Sigmoid colon (tissue), 7 donors: ENCODE data around the gene PSME1. TPM values are rescaled to one million over a fixed set of nuclear protein-coding genes. Genes with fewer than 3 reads are reported as not detected.

Source experiments
- DNase-seq: peaks from one replicate; pipeline ENCODE4 v3.0.0-alpha.2; 2019
- H3K27ac ChIP-seq, 4 donors: fragments of 200-600 bp; sonication (generic); one replicate each; pipeline ENCODE4 v1.5.1; 2016 to 2019; ENCODE audit warnings: mild to moderate bottlenecking in 1 of 4
- H3K27me3 ChIP-seq, 3 donors: fragments of 200-600 bp; sonication (generic); one replicate each; pipeline ENCODE4 v1.5.1; 2019; ENCODE audit warnings: mild to moderate bottlenecking in 1 of 3
- H3K36me3 ChIP-seq, 4 donors: fragments of 200-600 bp; sonication (generic); one replicate each; pipeline ENCODE4 v1.5.1; 2016 to 2019
- H3K4me1 ChIP-seq, 4 donors: fragments of 200-600 bp; sonication (generic); one replicate each; pipeline ENCODE4 v1.5.1; 2017 to 2019
- H3K4me3 ChIP-seq, 4 donors: fragments of 200-600 bp; sonication (generic); one replicate each; pipeline ENCODE4 v1.5.1; 2017 to 2019; ENCODE audit warnings: mild to moderate bottlenecking in 2 of 4, moderate library complexity in 1 of 4
- H3K9me3 ChIP-seq, 4 donors: fragments of 200-600 bp in 3 of 4; sonication (generic) in 3 of 4; one replicate each; pipeline versions ENCODE4 v1.5.1 to v1.6.1; 2013 to 2019
- CTCF ChIP-seq, 4 experiments: fragments of 450-650 bp in 3 of 4; fragments of 200-600 bp in 1 of 4; IDR thresholded peaks; one replicate each; pipeline ENCODE4 v1.5.1; 2016 to 2019; ENCODE audit warnings: antibody characterized with exemption in 4 of 4, mild to moderate bottlenecking in 3 of 4, moderate library complexity in 2 of 4
- EP300 ChIP-seq, 4 donors: sonication (generic); formaldehyde crosslinking; IDR thresholded peaks; one replicate each; pipeline ENCODE4 v1.6.1; 2017; ENCODE audit warnings: antibody characterized with exemption in 4 of 4
- POLR2A ChIP-seq, 2 donors: fragments of 450-650 bp; IDR thresholded peaks; one replicate each; pipeline ENCODE4 v1.6.1; 2016; ENCODE audit warnings: antibody characterized with exemption in 2 of 2, mild to moderate bottlenecking in 2 of 2, moderate library complexity in 2 of 2
- POLR2AphosphoS5 ChIP-seq, 4 donors: sonication (generic); formaldehyde crosslinking; IDR thresholded peaks; one replicate each; pipeline ENCODE4 v1.6.1; 2017; ENCODE audit warnings: antibody characterized with exemption in 4 of 4
- WGBS, 2 donors: extraction: QIAGEN DNeasy Blood & Tissue Kit; methylation state at CpG; one replicate each; pipeline ENCODE4 v1.1.7; 2013; 5-methylcytosine and 5-hydroxymethylcytosine counted together
- intact Hi-C: fragments of 100-400 bp; cut with DNase I; formaldehyde crosslinking; loops from one replicate; pipeline ENCODE4 v1.15.1; 2023
- polyA plus RNA-seq, 3 donors: library from polyadenylated mRNA; stranded (reverse); fragments of 200-250 nt; gene quantifications; one replicate each; pipeline ENCODE4 v1.2.3, GENCODE V29; 2013
- total RNA-seq, 4 donors: library from RNA; depleted of rRNA; stranded (reverse); fragments of >200 nt; gene quantifications; one replicate each; pipeline ENCODE4 v1.1.0, GENCODE V29; 2016
- donor health status: healthy with polysubstance abuse.
- donor health status: Bipolar disorder and iron deficiency.
- donor health status: healthy.

PSME1 gene
- total and polyA plus RNA-seq, 7 donors: 129 to 438 (median 186) TPM

GRCh38 chr14:24098927-24099813 is 36.8 kb upstream of the PSME1 start:
- Histone ChIP-seq H3K27me3 (no peaks in the 10 kb centered on the region), H3K4me1 (peaks cover 0 to 10% (median 6%) of the 10 kb centered on the region in 4 donors), H3K27ac (no peak overlapping the region), H3K9me3 (no peaks in the 10 kb centered on the region), H3K4me3 (no peak overlapping the region), H3K36me3 (peaks cover 0 to 12% (median 0%) of the 10 kb centered on the region in 4 donors)
- intact Hi-C loops: loop anchor here (10.0 kb wide), 2 partner anchors 114 to 464 kb away; partner anchors contain the start of genes DHRS2 and DHRS4L2
- 58 to 89% methylated on average over 17 of the region's 17 CpGs for WGBS, 2 donors
- TF ChIP-seq EP300 (IDR thresholded peaks at IDR 0.05) (no peak), POLR2AphosphoS5 (IDR thresholded peaks at IDR 0.05) (no peak), CTCF (IDR thresholded peaks at IDR 0.05) (no peak), POLR2A (IDR thresholded peaks at IDR 0.05) (no peak)
- DNase-seq: no peak

- no peak overlapping the region for H3K4me3 ChIP-seq
- WGBS, 2 donors: 85 to 89% methylated on average over 4 of the region's 4 CpGs
- intact Hi-C loops: no loop called here
- no peak for TF ChIP-seq CTCF (IDR thresholded peaks at IDR 0.05)
- TF ChIP-seq POLR2A (IDR thresholded peaks at IDR 0.05): no peak
- TF ChIP-seq POLR2AphosphoS5 (IDR thresholded peaks at IDR 0.05): no peak
- no peak for TF ChIP-seq EP300 (IDR thresholded peaks at IDR 0.05)
- no peak for DNase-seq
- H3K27ac ChIP-seq: no peak overlapping the region
- H3K9me3 ChIP-seq: no peaks in the 10 kb centered on the region
- H3K27me3 ChIP-seq: no peaks in the 10 kb centered on the region
- peaks cover 0 to 2% (median under 1%) of the 10 kb centered on the region in 4 donors for H3K4me1 ChIP-seq
- H3K36me3 ChIP-seq: peaks cover 0 to 12% (median 0%) of the 10 kb centered on the region in 4 donors
These were observed 35.6 kb upstream of the PSME1 start for GRCh38 chr14:24100197-24100981.

GRCh38 chr14:24100982-24101494 is 35.0 kb upstream of the PSME1 start:
- intact Hi-C loops: no loop called here
- peaks cover 0 to 12% (median 0%) of the 10 kb centered on the region in 4 donors for H3K36me3 ChIP-seq
- no peak overlapping the region for H3K4me3 ChIP-seq
- no peak for DNase-seq
- no peaks in the 10 kb centered on the region for H3K27me3 ChIP-seq
- WGBS, 2 donors: 95 to 96% methylated on average over 3 of the region's 3 CpGs
- H3K4me1 ChIP-seq: no peaks in the 10 kb centered on the region
- TF ChIP-seq POLR2AphosphoS5 (IDR thresholded peaks at IDR 0.05) (no peak), EP300 (IDR thresholded peaks at IDR 0.05) (no peak), CTCF (IDR thresholded peaks at IDR 0.05) (no peak), POLR2A (IDR thresholded peaks at IDR 0.05) (no peak)
- H3K27ac ChIP-seq: no peak overlapping the region
- no peaks in the 10 kb centered on the region for H3K9me3 ChIP-seq

GRCh38 chr14:24102357-24103048 is 33.5 kb upstream of the PSME1 start:
- DNase-seq: no peak
- Histone ChIP-seq H3K27ac (no peak overlapping the region), H3K36me3 (peaks cover 0 to 12% (median 0%) of the 10 kb centered on the region in 4 donors), H3K9me3 (no peaks in the 10 kb centered on the region), H3K27me3 (no peaks in the 10 kb centered on the region), H3K4me3 (no peak overlapping the region), H3K4me1 (no peaks in the 10 kb centered on the region)
- 92 to 97% methylated on average over 7 of the region's 7 CpGs for WGBS, 2 donors
- no peak for TF ChIP-seq EP300 (IDR thresholded peaks at IDR 0.05)
- no peak for TF ChIP-seq POLR2AphosphoS5 (IDR thresholded peaks at IDR 0.05)
- no peak for TF ChIP-seq POLR2A (IDR thresholded peaks at IDR 0.05)
- no peak for TF ChIP-seq CTCF (IDR thresholded peaks at IDR 0.05)
- intact Hi-C loops: no loop called here
